TTC549 (cell line): Measurements from ENCODE around the gene ZNF607.
"Not testable (repeated sequence)": the region's sequence is repeated elsewhere in the genome, so short reads cannot be mapped to it uniquely, and the experiment has no call there.

Source experiments
- FAIRE-seq: peaks from 2 replicates; lab custom pipeline; 2012; peaks lifted over from hg19 to GRCh38; lab: Jason Lieb, UNC

Gene ZNF607

DNA sequence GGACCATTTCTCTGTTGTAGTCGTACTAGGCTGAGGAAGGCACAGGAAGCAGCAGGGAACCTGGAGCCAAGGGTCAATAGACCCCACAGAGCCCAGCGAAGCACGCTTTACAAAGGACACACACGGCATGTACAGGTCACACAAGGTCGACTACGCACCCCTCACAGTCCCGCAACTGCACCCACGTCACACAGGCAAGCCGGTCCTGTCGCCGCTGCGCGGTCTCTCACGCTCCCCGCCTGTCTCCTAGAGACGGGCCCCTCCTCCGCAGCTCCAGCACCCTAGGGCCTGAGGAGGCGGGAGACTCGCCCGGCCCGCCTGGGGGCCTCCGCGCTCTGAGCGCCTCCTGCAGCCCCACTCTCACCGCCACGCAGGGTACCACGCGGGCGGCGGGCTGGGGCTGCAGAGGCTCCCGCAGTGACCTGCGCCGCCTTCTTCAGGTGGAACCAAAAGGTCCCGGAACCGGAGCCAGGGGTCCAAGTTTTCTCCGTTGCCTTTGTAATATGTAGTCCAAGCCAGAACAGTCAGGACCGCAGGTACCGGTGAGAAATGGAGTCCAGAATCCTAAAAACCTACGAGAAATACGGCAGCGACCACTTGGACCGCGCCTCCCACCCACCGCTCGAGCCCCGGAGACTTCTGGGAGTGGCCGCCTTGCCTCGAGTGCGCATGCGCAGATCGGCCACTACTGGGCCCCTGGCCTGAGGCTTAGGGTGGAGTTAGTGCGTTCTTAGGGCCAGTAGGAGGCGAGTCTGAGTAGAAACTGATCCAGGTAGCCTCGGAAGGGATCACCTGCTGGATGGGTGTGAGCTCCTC lies at the start of gene ZNF607:
ZNF607 (minus strand) TSS at position 651 of the 816 bp plus-strand sequence. CDS start 8,143 bp downstream, outside the sequence.
- peak; percentile 77 for FAIRE-seq

DNA sequence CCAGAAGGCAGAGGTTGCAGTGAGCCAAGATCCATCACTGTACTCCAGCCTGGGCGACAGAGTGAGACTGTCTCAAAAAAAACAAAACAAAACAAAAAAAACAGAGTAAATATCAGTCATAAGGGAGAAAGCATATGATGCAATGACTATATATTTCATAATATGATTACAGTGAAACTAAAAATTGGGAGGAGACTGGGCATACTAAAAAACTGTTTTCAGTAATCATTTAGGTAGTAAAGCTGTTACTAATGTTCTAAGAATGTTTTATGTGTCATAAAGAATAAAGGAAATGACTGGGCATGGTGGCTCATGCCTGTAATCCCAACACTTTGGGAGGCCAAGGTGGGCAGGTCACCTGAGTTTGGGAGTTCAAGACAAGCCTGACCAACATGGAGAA lies 43.9 kb upstream of the ZNF607 start:
- no peak for FAIRE-seq

DNA sequence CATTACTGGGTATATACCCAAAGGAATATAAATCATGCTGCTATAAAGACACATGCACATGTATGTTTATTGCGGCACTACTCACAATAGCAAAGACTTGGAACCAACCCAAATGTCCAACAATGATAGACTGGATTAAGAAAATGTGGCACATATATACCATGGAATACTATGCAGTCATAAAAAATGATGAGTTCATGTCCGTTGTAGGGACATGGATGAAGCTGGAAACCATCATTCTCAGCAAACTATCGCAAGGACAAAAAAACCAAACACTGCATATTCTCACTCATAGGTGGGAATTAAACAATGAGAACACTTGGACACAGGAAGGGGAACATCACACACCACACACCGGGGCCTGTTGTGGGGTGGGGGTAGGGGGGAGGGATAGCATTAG lies 38.1 kb upstream of the ZNF607 start:
- FAIRE-seq, result not testable (repeated sequence)

DNA sequence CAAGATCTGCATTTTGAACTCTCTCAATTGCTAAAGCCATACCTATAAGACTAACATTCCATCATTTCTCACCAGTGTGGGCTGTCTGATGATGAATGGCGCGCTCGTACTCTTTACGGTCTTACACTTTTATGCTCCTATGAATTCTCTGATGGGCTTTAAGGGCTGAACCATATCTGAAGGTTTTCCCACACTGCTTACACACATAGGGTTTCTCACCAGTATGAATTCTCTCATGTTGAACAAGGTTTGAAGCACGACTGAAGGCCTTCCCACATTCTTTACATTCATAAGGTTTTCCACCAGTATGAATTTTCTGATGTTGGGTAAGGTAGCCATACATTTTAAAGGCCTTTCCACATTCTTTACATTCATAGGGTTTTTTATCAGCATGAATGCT lies 18.8 kb upstream of the ZNF607 start:
- FAIRE-seq, result no peak

DNA sequence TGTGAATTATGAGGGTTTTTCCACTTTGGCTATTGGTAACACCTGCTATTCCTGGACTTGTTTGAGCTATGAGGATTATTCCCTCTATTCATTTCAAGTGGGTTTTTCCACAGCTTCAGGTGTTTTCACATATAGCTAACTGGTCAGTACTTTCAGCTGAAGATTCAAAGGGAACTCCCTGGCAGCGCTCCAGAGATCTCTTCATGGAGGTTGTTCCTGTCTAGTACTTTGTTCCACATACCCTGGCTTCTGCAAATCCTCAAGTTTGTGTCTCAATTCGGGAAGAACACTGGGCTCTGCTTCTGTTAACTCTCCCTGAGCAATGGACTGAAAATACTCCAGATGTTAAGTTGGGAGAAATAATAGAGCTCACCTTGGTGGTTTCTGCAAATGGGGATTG lies 5.6 kb upstream of the ZNF607 start:
- FAIRE-seq, result no peak

DNA sequence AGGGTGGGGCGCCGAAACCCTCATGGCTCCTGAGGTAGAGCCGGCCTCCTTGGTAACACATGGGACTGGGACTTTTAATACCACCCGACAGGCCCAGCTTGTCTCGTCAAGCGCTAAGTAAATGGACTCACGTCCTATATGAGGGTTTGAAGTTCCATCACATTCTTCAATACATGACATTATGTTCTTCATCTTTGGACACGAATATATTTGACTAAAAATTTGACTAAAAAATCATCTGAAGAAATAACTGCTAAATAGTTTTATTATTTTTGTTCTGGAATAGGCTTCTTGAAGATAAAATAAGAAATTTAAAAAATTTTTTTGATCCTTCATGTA lies 335 bp upstream of the ZNF607 start:
- FAIRE-seq, result no peak

DNA sequence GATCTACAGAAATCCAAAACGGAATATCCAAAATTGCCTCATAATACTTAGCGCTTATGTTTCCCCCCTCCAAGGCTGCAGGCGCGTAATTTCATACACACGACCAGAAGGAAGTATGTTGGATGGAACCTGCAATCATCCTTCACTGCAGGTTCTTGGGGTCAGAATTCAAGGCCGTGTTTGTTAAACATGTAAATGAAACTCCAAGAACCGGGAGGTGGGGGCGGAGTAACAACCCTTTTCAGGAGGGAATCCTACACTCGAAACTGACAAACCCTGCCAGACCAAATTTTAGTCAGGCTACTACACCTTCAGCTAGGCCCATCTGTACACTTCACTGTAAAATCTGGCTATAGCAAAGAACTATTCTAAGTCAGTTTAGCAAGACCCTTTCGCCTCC lies 1.3 kb downstream of the ZNF607 start:
- no peak for FAIRE-seq

DNA sequence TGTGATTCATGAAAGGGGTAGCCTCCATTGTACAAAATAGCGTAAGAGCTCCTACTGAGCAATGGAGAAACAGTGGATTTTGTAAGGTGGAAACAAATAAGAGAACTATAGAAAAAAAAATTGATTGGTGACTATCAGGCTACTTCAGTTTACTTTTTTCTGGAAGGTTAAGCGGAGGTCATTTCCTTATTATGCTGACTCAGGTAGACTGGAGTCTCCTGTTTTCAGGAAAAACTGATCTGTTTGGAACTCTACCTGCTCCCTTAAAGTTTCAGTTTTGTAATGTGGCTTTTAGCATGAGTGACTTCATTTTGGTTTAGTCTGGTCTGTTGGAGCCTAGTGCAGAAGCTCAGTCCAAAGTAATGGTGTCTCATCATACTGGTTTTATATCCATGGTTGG lies 3.4 kb downstream of the ZNF607 start:
- no peak for FAIRE-seq

DNA sequence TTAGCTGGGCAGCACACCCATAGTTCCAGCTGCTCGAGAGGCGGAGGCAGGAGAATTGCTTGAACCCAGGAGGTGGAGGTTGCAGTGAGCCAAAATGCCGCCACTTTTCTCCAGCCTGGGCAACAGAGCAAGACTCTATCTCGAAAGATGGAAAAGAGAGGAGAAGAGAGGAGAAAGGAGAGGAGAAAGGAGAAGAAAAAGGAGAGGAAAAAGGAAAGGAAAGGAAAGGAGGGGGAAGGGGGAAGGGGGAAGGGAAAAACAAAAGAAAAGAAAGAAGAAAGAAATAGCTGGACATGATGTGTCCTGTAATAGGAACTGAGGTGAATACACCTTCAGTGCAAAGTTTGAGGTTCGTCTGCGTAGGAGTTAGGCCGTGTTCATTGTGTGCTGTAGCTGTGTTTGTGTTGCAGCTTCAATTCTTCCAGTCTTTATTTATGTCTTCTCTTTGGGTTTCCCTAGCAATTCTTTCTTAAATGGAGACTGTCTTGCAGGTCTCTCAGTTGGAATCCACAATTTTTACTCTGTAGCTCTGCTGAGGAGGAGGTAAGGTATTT lies 13.4 kb downstream of the ZNF607 start:
- FAIRE-seq, result no peak

DNA sequence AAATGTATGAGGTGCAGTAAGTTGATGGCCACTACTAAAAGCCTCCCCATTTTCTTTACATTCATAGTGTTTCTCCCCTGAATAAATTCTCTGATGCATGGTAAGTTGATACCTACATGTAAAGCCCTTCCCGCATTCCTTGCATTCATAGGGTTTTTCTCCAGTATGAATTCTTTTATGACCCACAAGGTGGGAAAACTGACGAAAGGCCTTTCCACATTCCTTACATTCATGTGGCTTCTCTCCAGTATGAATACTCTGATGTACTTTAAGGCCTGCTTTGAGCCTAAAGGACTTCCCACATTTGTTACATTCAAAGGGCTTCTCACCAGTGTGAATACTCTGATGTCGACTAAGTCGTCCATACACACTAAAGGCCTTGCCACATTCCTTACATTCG lies 20.5 kb downstream of the ZNF607 start:
- FAIRE-seq, result no peak

DNA sequence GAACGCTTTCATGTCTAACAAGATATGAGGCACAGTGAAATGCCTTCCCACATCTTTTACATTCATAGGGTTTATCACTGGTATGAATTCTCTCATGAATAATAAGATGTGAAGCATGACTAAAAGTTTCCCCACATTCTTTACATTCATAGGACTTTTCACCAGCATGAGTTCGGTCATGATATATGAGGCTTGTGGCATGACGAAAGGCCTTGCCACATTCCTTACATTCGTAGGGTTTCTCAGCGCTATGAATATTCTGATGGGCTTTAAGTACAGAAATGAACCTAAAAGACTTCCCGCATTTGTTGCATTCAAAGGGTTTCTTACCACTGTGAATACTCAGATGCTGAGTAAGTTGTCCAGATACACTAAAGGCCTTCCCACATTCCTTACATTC lies 21.3 kb downstream of the ZNF607 start:
- no peak for FAIRE-seq

DNA sequence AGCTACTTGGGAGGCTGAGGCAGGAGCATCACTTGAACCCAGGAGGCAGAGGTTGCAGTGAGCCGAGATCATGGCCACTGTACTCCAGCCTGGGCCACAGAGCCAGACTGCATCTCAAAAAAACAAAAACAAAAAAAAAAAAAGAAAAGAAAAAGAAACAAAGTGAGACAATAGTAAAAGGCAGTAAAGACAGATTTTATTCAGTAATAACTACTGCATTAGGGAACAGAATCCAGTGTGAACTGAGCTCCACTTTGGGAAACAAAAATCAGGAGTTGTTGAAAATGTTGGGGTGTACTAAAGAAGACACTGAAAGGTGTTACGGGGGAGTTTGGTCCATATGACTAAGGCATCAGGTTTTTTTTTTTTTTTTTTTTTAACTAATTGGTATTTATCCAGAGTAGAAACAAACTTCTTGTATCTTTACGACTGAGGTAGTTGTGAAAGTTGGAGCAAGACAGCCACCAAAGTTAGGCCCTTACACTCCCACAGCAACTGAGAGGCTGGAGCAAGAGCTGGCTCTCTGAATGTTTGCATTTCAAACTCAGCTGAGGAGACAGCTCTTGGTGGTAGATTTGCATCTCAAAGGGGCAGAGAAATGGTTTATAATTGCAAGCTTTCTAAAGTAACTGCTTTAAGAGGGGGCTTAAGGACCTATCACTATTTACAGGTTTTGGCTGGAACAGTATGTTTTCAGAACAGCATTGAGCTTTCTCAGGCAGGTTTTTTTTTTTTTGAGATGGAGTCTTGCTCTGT lies 24.2 kb downstream of the ZNF607 start:
- FAIRE-seq, result no peak

DNA sequence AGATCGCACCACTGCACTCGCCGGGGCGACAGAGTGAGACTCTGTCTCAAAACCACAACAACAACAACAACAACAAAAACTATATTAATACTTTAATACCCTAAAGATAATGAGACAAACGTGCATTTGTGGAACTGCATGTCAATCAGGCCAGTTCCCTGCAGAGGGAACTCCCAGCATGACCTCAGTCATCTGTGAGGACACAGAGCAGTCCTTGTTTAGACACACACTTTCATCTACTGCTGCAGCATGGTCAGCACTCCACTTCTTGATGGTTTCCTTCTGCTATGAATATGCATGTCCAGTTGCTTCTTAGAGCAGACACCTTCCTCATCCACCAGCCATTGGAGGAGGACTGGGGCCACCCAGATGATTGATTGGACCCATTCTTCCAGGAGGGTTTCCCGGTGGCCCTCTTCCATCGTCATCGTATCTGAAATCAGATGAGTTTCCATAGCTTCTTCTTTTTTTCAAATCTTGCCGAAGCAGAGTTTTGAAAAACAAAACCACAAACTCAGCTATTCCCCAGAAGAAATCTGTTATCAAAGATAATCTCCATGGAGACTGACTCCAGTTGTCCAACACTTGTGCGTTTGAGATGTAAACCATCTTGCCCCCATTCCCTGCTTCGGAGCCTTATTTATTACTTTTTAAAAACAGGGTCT lies 26.5 kb downstream of the ZNF607 start:
- no peak for FAIRE-seq

DNA sequence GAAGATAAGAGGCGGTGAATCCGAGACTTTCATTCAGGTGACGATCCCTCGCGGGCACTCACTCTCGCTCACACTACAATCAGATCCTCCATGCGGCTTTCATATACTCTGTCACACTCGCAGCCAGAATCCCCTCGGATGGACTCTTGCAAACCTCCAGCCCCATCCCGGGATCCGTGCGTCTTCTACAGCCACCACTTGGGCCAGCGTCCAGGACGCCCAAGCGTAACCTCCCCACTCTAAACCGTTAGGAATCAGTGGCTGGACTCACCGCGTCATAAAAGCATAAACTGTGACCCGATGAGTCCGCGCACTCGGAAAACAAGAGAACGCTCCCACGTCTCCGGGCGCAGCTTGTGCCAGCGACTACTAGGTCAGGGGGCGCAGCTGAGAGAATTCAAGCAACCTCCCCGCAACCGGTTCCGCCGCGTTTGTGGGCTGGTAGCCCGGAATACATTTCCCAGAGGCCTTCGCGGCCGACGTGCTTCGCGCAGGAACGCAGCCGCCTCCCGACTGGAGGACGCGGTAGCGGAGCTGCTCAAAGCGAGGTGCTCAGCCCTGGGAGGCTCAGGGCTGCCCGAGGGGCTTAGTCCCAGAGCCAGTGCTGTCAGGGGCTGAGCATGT lies 27.6 kb downstream of the ZNF607 start:
- no peak for FAIRE-seq

DNA sequence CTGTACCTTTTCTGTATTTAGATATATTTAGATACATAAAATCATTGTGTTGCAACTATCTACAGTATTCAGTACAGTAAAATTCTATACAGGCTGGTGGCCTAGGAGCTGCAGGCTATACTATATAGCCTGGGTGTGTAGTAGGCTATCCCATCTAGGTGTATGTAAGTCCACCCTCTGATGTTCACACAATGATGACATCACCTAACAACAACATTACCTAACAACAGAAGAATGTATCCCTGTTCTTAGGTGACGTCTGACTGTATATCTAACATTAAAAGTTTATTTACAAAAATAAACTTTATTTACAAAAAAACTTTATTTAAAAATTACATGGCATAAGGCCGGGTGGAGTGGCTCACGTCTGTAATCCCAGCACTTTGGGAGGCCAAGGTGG lies 36.0 kb downstream of the ZNF607 start:
- no peak for FAIRE-seq

DNA sequence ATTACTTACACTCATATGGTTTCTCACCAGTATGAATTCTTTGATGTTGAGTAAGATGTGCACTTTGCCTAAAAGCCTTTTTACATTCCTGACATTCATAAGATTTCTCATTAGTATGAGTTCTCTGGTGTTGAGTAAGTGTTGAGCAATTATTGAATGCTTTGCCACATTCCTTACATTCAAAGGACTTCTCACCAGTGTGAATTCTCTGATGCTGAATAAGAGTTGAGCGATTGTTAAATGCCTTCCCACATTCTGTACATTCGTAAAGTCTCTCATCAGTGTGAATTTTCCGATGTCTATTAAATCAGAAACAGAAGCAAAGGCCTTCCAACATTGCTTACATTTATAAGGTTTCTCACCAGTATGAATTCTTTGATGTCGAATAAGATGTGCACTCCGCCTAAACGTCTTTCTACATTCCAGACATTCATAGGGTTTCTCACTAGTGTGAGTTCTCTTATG lies 50.1 kb downstream of the ZNF607 start:
- no peak for FAIRE-seq

DNA sequence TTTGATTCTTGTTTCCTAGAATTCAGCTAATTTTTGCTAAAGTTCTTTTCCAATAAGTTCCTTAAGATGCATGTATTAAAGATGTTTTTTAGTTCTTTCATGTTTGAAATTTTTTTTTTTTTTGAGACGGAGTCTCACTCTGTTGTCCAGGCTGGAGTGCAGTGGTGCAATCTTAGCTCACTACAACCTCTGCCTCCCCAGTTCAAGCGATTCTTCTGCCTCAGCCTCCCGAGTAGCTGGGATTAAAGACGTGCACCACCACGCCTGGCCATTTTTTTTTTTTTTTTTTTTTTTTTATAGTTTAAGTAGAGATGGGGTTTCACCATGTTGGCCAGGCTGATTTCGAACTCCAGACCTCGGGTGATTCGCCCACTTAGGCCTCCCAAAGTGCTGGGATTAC lies 62.4 kb downstream of the ZNF607 start:
- not testable (repeated sequence) for FAIRE-seq

DNA sequence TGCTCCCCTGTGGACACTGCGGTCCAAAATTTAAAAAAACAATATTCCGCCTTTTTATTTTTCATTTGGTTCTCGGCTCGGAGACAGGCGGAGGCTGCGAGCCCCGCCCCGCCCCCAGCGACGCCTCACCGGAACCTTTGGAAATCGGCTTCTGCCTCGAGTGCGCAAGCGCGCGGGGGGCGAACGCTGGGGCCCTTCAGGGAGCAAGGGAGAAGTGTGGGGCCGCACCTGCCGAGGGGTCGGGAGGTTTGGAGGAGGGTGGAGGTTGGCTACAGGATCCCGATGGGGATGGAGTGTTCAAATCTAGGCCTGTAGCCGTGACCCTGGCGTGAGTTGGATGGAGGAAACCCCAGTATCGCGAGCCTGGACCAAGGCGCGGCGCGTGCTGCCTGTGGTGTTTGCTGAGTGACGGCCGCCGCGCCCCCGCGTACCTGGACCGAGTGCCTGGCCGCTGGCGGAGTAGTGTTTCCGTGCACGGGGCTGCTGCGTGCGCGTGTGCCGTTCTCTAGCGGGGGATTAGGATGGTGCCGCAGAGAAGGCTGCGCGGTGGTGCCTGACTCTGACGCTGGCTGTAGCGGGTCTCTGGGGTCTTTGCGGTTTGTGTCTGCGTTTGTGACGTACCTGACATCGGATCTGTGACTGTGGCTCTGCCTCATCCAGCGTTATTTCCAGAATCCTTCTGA lies 63.7 kb downstream of the ZNF607 start:
- FAIRE-seq, result no peak

DNA sequence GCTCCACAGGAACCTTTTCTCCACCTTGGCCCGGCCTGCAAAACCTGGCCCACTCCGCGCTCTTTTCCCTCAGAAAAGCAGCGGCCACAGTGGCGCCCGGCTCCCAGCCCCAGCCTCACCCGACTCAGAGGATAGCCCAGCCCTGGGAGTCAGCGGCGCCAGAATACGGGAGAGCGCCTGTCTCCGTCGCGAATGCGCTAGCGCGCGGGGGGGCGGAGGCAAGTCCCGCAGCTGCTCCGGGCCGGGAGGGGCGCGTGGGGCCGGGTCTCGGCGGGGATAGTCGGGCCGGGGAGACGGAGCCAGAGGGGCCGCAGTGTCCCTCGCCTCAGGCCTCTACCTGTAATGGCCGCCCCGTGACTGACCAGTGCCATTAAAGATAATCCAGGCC lies 64.3 kb downstream of the ZNF607 start, which contains the start of gene ZFP30:
ZFP30 (minus strand) TSS at position 165 of the 388 bp plus-strand sequence. CDS start 7,643 bp downstream, outside the sequence.
- no peak for FAIRE-seq

DNA sequence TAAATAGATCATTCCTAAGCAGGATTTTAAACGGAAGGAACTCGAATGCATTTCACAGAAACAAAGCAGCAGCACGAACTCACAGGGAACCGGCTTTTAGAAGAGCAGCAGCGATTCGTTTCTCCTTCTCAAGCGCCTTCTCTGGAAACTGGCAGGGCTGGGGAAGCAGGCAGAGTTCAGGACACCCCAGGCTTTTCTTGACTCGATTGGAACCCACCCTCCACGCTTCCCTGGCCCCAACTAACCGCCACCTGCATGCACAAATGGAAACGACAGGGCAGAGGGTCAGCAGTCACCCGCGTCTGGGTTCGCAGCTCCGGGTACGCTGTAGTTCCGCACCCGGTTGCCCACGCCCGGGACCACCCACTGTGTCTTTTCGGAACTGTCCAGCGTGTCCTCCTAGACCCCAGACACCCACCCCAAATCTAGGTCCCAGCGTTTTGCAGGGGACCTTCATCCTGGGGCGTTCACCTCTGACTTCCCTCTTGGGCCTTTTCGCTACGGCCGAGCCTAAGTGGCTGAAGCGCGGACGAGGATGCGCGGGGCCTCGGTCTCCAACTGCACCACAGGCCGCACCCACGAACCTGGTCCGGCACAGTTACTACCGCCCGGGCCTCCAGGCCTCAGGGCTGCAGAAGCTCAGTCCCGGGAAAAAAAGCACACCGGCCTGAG lies 64.8 kb downstream of the ZNF607 start:
- FAIRE-seq, result no peak

DNA sequence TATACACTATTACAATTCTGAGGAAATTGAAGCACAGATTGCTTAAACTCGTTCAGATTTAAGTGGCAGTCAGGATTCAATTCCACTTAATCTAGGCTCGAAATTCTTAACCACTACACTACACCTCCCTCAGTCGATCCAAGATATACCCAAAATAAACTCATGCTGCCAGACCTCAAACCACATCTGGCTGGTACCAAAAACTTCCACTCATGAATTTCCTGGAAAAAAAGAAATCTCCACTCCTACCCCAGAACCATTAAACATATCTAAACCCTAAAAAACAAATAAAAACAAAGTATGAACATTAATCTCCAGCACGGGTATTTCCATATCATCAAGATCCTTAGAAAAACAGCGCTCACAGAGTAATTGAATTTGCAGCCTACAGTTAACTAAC lies 65.4 kb downstream of the ZNF607 start:
- no peak for FAIRE-seq
